Mucosa of descending colon (tissue), 3 donors: ENCODE data around the gene CDC14A. TPM values are rescaled to one million over a fixed set of nuclear protein-coding genes. Genes with fewer than 3 reads are reported as not detected.
A peak's percentile ranks its signal among the peaks of the same experiment; 100 is the strongest.

Experiments
- ATAC-seq: fragments of 200-7000 bp; cut with Tn5 transposase; one replicate; pipeline ENCODE4 v1.9.1; 2020; ENCODE audit warnings: mild to moderate bottlenecking, moderate library complexity
- DNase-seq, 3 donors: peaks; one replicate each; pipeline ENCODE4 v3.0.0-alpha.2; 2020
- H3K36me3 ChIP-seq: fragments of 200-600 bp; one replicate; pipeline ENCODE4 v1.8.0; 2021; ENCODE audit warnings: low read depth, mild to moderate bottlenecking
- H3K4me1 ChIP-seq: fragments of 200-600 bp; one replicate; pipeline ENCODE4 v1.8.0; 2021; ENCODE audit warnings: low read depth, mild to moderate bottlenecking
- H3K4me3 ChIP-seq: fragments of 200-600 bp; one replicate; pipeline ENCODE4 v1.8.0; 2021; ENCODE audit warnings: mild to moderate bottlenecking
- H3K9me3 ChIP-seq: fragments of 200-600 bp; one replicate; pipeline ENCODE4 v1.8.0; 2021; ENCODE audit warnings: mild to moderate bottlenecking
- intact Hi-C, 2 donors: fragments of 100-400 bp; cut with DNase I in 1 of 2; cut with micrococcal nuclease in 1 of 2; formaldehyde crosslinking; loops; one replicate each; pipeline versions ENCODE4 v1.11.0 to v1.11.1; 2022; cut with DNase I, micrococcal nuclease
- total RNA-seq, 3 donors: library from RNA; stranded (reverse); fragmentation: NEBNext Ultra II Directional in 2 of 3; extraction: Animal tissue kit (Norgen Biotek cat#: 25700) in 2 of 3; gene quantifications; one replicate each; pipeline versions ENCODE4 v1.2.1 to v1.2.4, GENCODE V29; 2021 to 2023
- TF ChIP-seq, protein P1 (sequence below): fragments of 200-600 bp; IDR thresholded peaks from one replicate; pipeline ENCODE4 v1.8.0; 2022; ENCODE audit warnings: antibody characterized with exemption, mild to moderate bottlenecking
- donor health status: DM: no; HTN: no; CAD: no; lungs with moderate emphysema.
- donor health status: DM: no; HTN: no; CAD: no.
- donor health status: DM: no; HTN: yes; CAD: no.

Gene CDC14A
- total RNA-seq, 3 donors from 2014 or later = 15.6 to 34.3 (median 18.5) TPM

GRCh38 chr1:100320311-100321099 lies 31.8 kb upstream of the CDC14A start:
- H3K36me3 ChIP-seq = no peaks in the 10 kb centered on the region
- no peak overlapping the region for H3K4me3 ChIP-seq
- H3K9me3 ChIP-seq = peaks cover 18% of the 10 kb centered on the region
- peaks cover 2% of the 10 kb centered on the region for H3K4me1 ChIP-seq
- DNase-seq (no peak), ATAC-seq (peak; percentile 43)
- TF ChIP-seq, protein P1, sequence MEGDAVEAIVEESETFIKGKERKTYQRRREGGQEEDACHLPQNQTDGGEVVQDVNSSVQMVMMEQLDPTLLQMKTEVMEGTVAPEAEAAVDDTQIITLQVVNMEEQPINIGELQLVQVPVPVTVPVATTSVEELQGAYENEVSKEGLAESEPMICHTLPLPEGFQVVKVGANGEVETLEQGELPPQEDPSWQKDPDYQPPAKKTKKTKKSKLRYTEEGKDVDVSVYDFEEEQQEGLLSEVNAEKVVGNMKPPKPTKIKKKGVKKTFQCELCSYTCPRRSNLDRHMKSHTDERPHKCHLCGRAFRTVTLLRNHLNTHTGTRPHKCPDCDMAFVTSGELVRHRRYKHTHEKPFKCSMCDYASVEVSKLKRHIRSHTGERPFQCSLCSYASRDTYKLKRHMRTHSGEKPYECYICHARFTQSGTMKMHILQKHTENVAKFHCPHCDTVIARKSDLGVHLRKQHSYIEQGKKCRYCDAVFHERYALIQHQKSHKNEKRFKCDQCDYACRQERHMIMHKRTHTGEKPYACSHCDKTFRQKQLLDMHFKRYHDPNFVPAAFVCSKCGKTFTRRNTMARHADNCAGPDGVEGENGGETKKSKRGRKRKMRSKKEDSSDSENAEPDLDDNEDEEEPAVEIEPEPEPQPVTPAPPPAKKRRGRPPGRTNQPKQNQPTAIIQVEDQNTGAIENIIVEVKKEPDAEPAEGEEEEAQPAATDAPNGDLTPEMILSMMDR = no peak
- intact Hi-C loops = no loop called here

DNA sequence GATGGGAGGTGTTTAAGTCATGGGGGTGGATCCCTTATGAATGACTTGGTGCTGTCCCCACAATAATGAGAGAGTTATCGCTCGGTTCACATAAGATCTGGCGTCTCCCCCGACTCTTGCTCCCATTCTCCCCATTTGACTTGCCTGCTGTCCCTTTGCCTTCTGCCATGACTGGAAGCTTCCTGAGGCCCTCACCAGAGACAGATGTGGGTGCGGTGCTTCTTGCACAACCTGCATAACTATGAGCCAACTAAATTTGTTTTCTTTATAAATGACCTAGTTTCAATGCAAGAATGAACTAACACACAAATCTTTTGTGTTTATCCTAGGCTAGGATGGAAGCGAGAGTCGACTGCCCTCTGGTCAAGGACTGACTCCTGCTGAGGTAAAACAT lies 31.2 kb upstream of the CDC14A start:
- Histone ChIP-seq H3K36me3 (no peaks in the 10 kb centered on the region), H3K9me3 (peaks cover 15% of the 10 kb centered on the region), H3K4me1 (peaks cover 2% of the 10 kb centered on the region), H3K4me3 (no peak overlapping the region)
- TF ChIP-seq, protein P1 = no peak
- DNase-seq (no peak), ATAC-seq (no peak)
- intact Hi-C loops = no loop called here

DNA sequence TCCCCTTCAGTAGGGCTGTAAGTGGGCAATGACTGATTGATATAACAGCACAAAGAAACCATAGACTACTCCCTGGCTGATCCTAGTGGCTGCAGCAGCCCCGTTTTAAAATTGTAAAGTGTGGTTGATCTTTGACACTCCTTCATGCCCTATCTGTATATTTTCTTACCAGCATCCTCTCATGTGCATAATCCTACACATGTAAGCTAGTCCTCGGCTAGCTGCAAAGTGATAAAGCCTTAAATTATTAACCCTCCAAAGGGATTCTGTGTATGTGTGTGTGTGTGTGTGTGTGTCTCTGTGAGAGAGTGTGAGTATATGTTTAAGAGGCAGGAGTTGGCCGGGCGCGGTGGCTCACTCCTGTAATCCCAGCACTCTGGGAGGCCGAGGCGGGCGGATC lies 30.8 kb upstream of the CDC14A start:
- H3K9me3 ChIP-seq = peaks cover 12% of the 10 kb centered on the region
- no peak overlapping the region for H3K4me3 ChIP-seq
- DNase-seq (no peak), ATAC-seq (no peak)
- TF ChIP-seq, protein P1 = no peak
- peaks cover 2% of the 10 kb centered on the region for H3K4me1 ChIP-seq
- no peaks in the 10 kb centered on the region for H3K36me3 ChIP-seq
- intact Hi-C loops = no loop called here

- TF ChIP-seq, protein P1 = no peak
- Histone ChIP-seq H3K9me3 (peaks cover 8% of the 10 kb centered on the region), H3K4me1 (peaks cover 2% of the 10 kb centered on the region), H3K36me3 (no peaks in the 10 kb centered on the region), H3K4me3 (no peak overlapping the region)
- no peak for DNase-seq
- intact Hi-C loops = no loop called here
- ATAC-seq = peak; percentile 43
These were observed 29.7 kb upstream of the CDC14A start for GRCh38 chr1:100322436-100323211.

DNA sequence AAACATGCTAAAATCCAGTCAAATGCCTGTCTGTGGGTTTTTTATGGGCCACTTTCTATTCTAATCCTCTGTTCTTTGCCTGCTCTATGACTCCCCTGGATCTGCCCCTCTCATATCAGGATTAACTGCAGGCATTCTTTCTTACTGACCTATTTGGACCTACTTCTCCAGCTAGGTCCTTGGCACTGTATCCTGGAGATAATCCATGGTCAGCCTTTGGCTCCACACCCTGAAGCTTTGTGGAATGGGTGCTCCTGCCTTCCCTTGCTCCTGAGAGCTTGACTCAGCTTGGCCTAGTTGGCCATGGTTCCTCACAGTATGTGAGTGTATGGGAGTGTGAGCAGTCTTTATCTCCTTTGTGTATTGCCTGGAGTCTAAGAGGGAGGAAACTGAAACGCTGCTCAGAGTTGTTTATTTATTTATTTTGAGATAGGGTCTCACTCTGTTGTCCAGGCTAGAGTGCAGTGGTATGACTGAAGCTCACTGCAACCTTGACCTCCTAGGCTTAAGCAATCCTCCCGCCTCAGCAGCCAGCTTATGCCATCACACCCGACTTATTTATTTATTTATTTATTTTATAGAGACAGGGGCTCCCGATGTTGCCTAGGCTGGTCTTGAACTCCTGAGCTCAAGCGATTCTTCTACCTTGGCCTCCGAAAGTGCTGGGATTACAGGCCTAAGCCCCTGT lies 28.7 kb upstream of the CDC14A start:
- DNase-seq (no peak), ATAC-seq (peak; percentile 42)
- intact Hi-C loops = no loop called here
- no peaks in the 10 kb centered on the region for H3K36me3 ChIP-seq
- H3K4me3 ChIP-seq = no peak overlapping the region
- TF ChIP-seq, protein P1 = no peak
- peaks cover 8% of the 10 kb centered on the region for H3K9me3 ChIP-seq
- peaks cover 2% of the 10 kb centered on the region for H3K4me1 ChIP-seq
